K562 (cell line): ENCODE measurements around the gene TACR2. TPM values are rescaled to one million over a fixed set of nuclear protein-coding genes. Genes with fewer than 3 reads are reported as not detected.

Experiments used
- ELF2 ChIP-seq: fragments of 250-450 bp; sonication (Bioruptor Pico); IDR thresholded peaks from 2 replicates; pipeline ENCODE4 v1.5.0; 2021; ENCODE audit warnings: mild to moderate bottlenecking
- EP400 ChIP-seq: fragments of 450-650 bp; IDR thresholded peaks from 2 replicates; pipeline ENCODE4 v1.6.1; 2017; ENCODE audit warnings: antibody characterized with exemption, mild to moderate bottlenecking, moderate library complexity
- FOXK2 ChIP-seq, 2 experiments: fragments of 450-650 bp; IDR thresholded peaks in 1 of 2; conservative IDR thresholded peaks in 1 of 2; 2 replicates each; pipeline ENCODE4 v1.6.1; 2016; ENCODE audit warnings: low read depth in 2 of 2, mild to moderate bottlenecking in 1 of 2
- FOXP4 ChIP-seq: sonication (generic); formaldehyde crosslinking; IDR thresholded peaks from 2 replicates; pipeline ENCODE4 v1.8.0; 2022; ENCODE audit warnings: mild to moderate bottlenecking, missing genetic modification reagents, borderline replicate concordance
- HMBOX1 ChIP-seq: sonication (generic); IDR thresholded peaks from 2 replicates; pipeline ENCODE4 v1.6.1; 2016
- KDM2B ChIP-seq: fragments of 250-450 bp; sonication (Bioruptor Pico); IDR thresholded peaks from 2 replicates; pipeline ENCODE4 v1.8.0; 2021; ENCODE audit warnings: mild to moderate bottlenecking, moderate library complexity
- MYBL2 ChIP-seq, 2 experiments: fragments of 450-650 bp in 1 of 2; sonication (generic) in 1 of 2; formaldehyde crosslinking in 1 of 2; IDR thresholded peaks; 2 replicates each; pipeline versions ENCODE4 v1.6.1 to v1.8.1; 2017 to 2022; ENCODE audit warnings: borderline replicate concordance in 1 of 2, inconsistent platforms in 1 of 2, low read depth in 1 of 2, mild to moderate bottlenecking in 1 of 2, missing genetic modification reagents in 1 of 2, moderate library complexity in 1 of 2
- NELFE ChIP-seq: IDR thresholded peaks from 2 replicates; pipeline ENCODE4 v1.6.1; 2011; ENCODE audit warnings: mild to moderate bottlenecking; ENCODE audit not compliant: insufficient read depth, insufficient read length
- RAD51 ChIP-seq: fragments of 450-650 bp; IDR thresholded peaks from 2 replicates; pipeline ENCODE4 v1.7.1; 2016; ENCODE audit warnings: low read depth, mild to moderate bottlenecking, borderline replicate concordance
- RBM34 ChIP-seq: fragments of 200-400 bp; formaldehyde crosslinking; IDR thresholded peaks from 2 replicates; pipeline ENCODE4 v1.6.1; 2018; ENCODE audit warnings: low read length, borderline replicate concordance; ENCODE audit not compliant: insufficient read depth
- REST ChIP-seq, 2 experiments: fragments of 450-650 bp; formaldehyde crosslinking in 1 of 2; IDR thresholded peaks; 2 replicates each; pipeline versions ENCODE4 v1.4.0 to v1.6.1; 2014 to 2020; ENCODE audit warnings: mild to moderate bottlenecking in 2 of 2, borderline replicate concordance in 1 of 2, low read depth in 1 of 2
- SIRT6 ChIP-seq: IDR thresholded peaks from one replicate; pipeline ENCODE4 v1.6.1; 2012; ENCODE audit warnings: low read depth, mild to moderate bottlenecking, control low read depth, inconsistent platforms, low read length, moderate library complexity
- SP1 ChIP-seq: sonication (generic); formaldehyde crosslinking; IDR thresholded peaks from 2 replicates; pipeline ENCODE4 v1.8.1; 2022; ENCODE audit warnings: mild to moderate bottlenecking, missing genetic modification reagents
- STAT5B ChIP-seq: fragments of 250-450 bp; sonication (Bioruptor Pico); IDR thresholded peaks from 2 replicates; pipeline ENCODE4 v1.8.0; 2021; ENCODE audit warnings: mild to moderate bottlenecking, inconsistent platforms
- TCF7L2 ChIP-seq: fragments of 150-350 bp; IDR thresholded peaks from 2 replicates; pipeline ENCODE4 v1.6.1; 2016; ENCODE audit warnings: low read depth, mild to moderate bottlenecking, low read length, moderate library complexity
- TEAD4 ChIP-seq, 2 experiments: sonication (generic) in 1 of 2; formaldehyde crosslinking in 1 of 2; IDR thresholded peaks; 2 replicates each; pipeline versions ENCODE4 v1.6.1 to v1.8.0; 2012 to 2022; ENCODE audit warnings: borderline replicate concordance in 1 of 2, inconsistent platforms in 1 of 2, low read length in 1 of 2, mild to moderate bottlenecking in 1 of 2, missing genetic modification reagents in 1 of 2
- TRIM24 ChIP-seq, 2 experiments: fragments of 450-650 bp; IDR thresholded peaks; 2 replicates each; pipeline ENCODE4 v1.6.1; 2016
- ZNF77 ChIP-seq: fragments of 250-450 bp; sonication (Bioruptor Pico); IDR thresholded peaks from 2 replicates; pipeline ENCODE4 v1.5.0; 2020
- polyA plus RNA-seq, 8 experiments: library from polyadenylated mRNA; depleted of rRNA in 4 of 8; stranded (reverse) in 5 of 8; unstranded in 3 of 8; fragments of >200 nt; fragmentation: Nextera tagmentation in 2 of 8; fragmentation: Illumina TruSeq in 1 of 8; extraction: Ambion mirVana in 2 of 8; extraction: Trizol in 1 of 8; gene quantifications; 2 replicates each; pipeline versions ENCODE4 v1.2.1 to v1.2.3, GENCODE V29; 2011 to 2014; ENCODE audit warnings: inconsistent platforms in 1 of 8, missing spikeins in 1 of 8
- total RNA-seq, 7 experiments: library from RNA; depleted of rRNA in 6 of 7; stranded (reverse); fragments of >200 nt in 6 of 7; fragmentation: Illumina TruSeq in 2 of 7; extraction: Trizol in 2 of 7; gene quantifications; 2 replicates each; pipeline versions ENCODE4 v1.2.1 to v1.2.3, GENCODE V29; 2011 to 2021; ENCODE audit warnings: low replicate concordance in 1 of 7

Gene TACR2
- total and polyA plus RNA-seq, 9 of the 15 experiments (the other 6 are each of a cell fraction or from before 2014, with no cell fraction given), result not detected

- TF ChIP-seq RBM34 (no peak), ELF2 (CRISPR knock-in tag) (no peak), FOXP4 (CRISPR knock-in tag) (no peak), REST (IDR thresholded peaks at IDR 0.05; ENCODE audit: borderline replicate concordance) (no peak), REST (CRISPR knock-in tag; IDR thresholded peaks at IDR 0.05; ENCODE audit: low read depth) (no peak), KDM2B (CRISPR knock-in tag) (peak; percentile 46; the same call in 1 of the 2 replicates), SP1 (CRISPR knock-in tag) (no peak), SIRT6 (no peak), TEAD4 (IDR thresholded peaks at IDR 0.05; ENCODE audit: low read length) (no peak), TEAD4 (CRISPR knock-in tag; IDR thresholded peaks at IDR 0.05; ENCODE audit: borderline replicate concordance) (no peak), ZNF77 (CRISPR knock-in tag) (no peak), RAD51 (no peak), TRIM24 (IDR thresholded peaks at IDR 0.05) (no peak), NELFE (no peak), FOXK2 (conservative IDR thresholded peaks at IDR 0.05 in 1 of 2, IDR thresholded peaks at IDR 0.05 in 1 of 2; ENCODE audit: low read depth in 2 of 2) (no peak), MYBL2 (IDR thresholded peaks at IDR 0.05; ENCODE audit: low read depth) (no peak), MYBL2 (CRISPR knock-in tag; IDR thresholded peaks at IDR 0.05; ENCODE audit: borderline replicate concordance) (no peak), HMBOX1 (no peak), EP400 (no peak), TCF7L2 (no peak), STAT5B (no peak)
These were observed 6.2 kb downstream of the TACR2 start (continued) for GRCh38 chr10:69410487-69410886.
